Measurements from ENCODE around the gene PTPN9.

GRCh38 chr15:75573648-75574384 is 5.3 kb downstream of the PTPN9 start:
- no peak for TF ChIP-seq CTCF (IDR thresholded peaks at IDR 0.05; ENCODE audit: insufficient read depth, low read length, poor library complexity, severe bottlenecking)
- no peak for TF ChIP-seq EZH2phosphoT487 (conservative IDR thresholded peaks at IDR 0.05; ENCODE audit: low read length)

Data from SU-DHL-6 (cell line).